HG02970 (cell line): ENCODE results near the gene DNAJB5.
"Not testable (repeated sequence)": the region's sequence is repeated elsewhere in the genome, so short reads cannot be mapped to it uniquely, and the experiment has no call there.

ENCODE experiments used
- ATAC-seq: cut with Tn5 transposase; IDR thresholded peaks from one replicate; pipeline ENCODE4 v1.9.1; 2021; ENCODE audit warnings: mild to moderate bottlenecking, moderate library complexity, moderate number of reproducible peaks; ENCODE audit not compliant: unreplicated experiment, low FRiP score

DNAJB5 gene

GRCh38 chr9:34998266-34998665 lies 8.7 kb downstream of the DNAJB5 start:
- no peak for ATAC-seq

DNA sequence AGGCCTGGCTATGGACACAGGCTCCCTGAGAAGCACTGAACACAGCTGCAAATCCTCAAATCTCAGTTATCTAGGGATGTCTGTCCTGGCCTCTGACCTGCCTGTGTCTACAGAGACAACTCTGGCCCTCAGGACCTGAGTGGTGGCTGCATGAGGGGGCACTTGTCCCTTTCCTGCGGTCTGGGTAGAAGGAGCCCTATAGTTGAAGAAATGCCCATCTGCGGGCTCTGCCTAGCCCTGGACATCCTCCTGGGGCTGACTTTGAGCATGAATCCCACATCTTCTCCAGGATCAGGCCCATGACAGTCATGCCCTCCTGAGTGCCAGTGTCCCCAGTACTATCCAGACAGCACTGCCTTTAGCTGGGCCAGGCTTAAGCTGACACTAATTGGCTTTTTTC lies 10.0 kb downstream of the DNAJB5 start:
- ATAC-seq: no peak

DNA sequence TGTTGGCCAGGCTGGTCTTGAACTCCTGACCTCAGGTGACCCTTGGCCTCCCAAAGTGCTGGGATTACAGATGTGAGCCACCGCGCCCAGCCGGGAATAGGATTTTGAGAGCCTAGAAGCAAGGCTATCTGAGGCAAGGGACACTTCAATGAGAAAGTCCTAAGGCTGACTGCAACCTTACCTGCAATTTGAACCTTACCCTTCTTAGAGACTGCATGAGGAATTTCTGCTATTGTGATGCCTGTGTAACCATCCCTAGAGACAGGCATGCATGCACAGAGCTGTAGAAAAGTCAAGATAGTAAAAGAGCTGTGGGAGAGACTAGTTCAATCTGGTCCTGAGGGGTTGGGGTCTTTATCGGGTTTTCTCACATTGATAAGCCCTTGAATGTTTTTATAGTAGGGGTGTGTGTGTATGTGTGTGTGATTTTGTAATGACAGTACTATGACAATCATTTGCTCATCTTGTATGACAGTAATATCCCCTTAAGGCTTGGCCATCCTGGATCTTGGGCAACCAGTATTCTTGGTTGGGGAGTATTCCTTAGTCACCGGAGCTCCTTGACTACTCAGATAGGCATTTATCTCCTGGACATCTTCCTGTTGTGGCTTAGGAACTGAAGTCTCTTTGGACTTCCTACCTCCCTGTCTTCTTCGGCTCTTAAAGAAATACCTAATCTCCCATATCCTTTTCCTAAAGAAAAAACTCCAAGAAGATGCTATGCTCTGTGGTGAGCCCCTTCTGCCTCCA lies 11.2 kb downstream of the DNAJB5 start:
- no peak for ATAC-seq

DNA sequence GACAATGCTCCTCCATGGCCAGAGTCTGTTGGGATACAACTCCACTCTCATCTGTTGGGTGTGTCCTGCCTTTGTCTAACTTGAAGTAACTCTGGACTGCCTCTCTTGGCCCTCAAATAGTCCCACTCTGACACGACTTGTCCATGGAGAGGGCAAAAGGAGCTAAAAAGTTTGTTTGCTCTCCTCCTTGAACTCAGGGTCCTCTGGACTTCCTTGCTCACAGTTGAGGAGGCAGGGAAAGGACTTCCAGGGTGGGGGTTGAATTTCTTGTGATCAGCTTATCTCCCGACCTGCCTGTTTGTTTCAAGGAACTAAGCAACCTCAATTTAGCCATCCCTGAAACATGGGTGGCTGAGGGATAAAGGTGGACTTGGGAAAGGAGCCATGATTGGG lies 11.7 kb downstream of the DNAJB5 start:
- ATAC-seq: no peak

GRCh38 chr9:35001803-35002502 lies 12.4 kb downstream of the DNAJB5 start:
- no peak for ATAC-seq

GRCh38 chr9:35002623-35003022 lies 13.1 kb downstream of the DNAJB5 start:
- ATAC-seq: no peak

GRCh38 chr9:35004299-35004698 lies 14.8 kb downstream of the DNAJB5 start:
- not testable (repeated sequence) for ATAC-seq

DNA sequence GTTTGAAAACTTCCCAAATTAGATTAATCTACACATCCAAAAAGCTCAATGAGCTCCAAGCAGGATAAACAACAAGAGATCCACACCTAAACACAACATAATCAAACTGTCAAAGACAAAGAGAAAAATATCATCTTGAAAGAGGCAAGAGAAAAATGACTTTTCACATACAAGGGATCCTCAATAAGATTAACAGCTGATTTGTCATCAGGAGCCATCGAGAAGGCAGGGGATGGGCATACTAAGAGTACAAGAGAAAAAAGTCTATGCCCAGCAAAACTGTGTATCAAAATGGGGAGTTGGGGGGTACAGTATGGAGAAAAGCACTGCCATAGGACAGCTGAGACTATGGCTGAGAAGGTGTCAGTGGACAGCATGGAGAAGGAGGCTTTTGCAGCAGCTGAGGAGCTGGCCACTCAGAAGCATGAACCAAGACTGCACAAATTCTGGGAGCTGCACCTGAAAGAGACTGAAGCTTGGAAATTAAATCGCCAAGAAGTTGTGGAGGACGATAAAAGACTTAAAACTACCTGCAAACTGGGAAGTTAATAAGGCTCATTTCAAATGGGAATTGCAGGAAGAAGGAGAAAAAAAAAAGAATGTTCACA lies 20.9 kb downstream of the DNAJB5 start:
- no peak for ATAC-seq

DNA sequence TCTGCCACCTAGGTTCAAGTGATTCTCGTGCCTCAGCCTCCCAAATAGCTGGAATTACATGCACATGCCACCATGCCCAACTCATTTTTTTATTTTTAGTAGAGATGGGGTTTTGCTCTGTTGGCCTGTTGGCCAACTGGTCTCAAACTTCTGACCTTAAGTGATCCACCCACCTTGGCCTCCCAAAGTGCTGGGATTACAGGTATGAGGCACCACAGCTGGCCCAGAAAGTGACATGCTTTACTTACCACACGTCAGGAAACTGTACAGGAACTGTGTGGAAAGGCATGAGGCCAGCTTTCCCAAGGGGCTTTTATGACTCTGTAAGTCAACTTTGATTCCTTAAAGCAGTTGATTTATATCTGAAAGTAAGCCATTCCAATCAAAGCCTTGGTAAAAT lies 25.0 kb downstream of the DNAJB5 start:
- no peak for ATAC-seq

DNA sequence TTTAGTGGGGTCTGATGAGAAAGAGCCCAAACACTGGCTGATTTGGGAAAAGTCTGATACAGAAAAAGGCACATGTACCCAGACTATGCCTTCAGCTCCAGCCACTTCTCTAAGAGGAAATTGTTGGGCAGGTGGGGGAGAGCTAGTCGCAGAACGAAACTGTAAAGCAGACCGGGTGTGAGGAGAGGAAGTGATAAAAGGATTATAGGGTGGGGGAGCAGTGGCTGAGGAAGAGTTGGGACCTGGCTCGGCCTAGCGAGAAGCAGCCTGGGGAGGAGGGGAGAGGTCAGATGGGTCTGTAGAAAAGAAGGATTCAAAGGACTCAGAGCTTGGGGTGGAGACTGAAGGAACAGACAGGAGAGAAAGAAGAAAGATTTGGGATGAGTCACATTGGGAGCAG lies 33.9 kb downstream of the DNAJB5 start:
- not testable (repeated sequence) for ATAC-seq

DNA sequence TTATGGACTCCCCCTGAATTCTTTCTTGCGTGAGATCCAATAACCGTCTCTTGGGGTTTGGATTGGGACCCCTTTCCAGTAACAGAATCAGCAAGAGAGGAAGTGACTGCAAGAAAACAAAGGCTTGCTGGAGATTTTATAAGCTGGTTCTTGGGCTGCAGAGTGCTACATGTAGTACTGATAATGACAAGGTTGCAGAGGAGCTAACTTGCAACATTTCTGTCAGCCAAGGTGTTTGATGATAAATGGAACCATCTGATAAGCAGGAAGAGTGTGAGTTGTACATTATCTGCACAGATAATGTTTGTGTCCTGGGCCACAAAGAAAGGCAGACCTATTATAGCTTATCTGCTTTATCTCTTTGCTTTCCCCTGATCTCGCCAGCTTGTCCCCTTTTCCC lies 37.1 kb downstream of the DNAJB5 start:
- ATAC-seq: no peak

DNA sequence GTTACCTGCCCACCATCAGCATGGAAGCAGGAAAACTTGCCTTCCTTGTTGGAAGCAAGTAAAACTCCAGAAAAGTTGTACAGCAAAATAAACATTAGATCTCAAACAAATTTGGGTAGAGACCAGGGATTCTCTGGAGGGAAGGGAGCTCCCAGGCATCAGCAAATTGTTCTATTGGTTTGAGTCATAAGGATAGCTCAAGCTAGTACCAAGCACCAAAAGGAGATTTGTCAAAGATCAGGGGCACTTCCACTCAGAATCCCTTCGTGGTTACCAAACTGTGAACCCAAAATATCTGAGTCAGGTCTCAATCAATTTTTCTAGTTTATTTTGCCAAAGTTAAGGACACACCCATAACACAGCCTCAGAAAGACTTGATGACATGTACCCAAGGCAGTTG lies 37.8 kb downstream of the DNAJB5 start:
- no peak for ATAC-seq

GRCh38 chr9:35027860-35028259 lies 38.3 kb downstream of the DNAJB5 start:
- no peak for ATAC-seq

GRCh38 chr9:35028341-35028740 lies 38.8 kb downstream of the DNAJB5 start:
- ATAC-seq: no peak

GRCh38 chr9:35029241-35029640 lies 39.7 kb downstream of the DNAJB5 start:
- no peak for ATAC-seq

GRCh38 chr9:35029852-35030251 lies 40.3 kb downstream of the DNAJB5 start:
- no peak for ATAC-seq

- ATAC-seq: no peak
These were observed 43.6 kb downstream of the DNAJB5 start for GRCh38 chr9:35033101-35033500.

- ATAC-seq: no peak
These were observed 46.5 kb downstream of the DNAJB5 start for GRCh38 chr9:35035851-35036701.

DNA sequence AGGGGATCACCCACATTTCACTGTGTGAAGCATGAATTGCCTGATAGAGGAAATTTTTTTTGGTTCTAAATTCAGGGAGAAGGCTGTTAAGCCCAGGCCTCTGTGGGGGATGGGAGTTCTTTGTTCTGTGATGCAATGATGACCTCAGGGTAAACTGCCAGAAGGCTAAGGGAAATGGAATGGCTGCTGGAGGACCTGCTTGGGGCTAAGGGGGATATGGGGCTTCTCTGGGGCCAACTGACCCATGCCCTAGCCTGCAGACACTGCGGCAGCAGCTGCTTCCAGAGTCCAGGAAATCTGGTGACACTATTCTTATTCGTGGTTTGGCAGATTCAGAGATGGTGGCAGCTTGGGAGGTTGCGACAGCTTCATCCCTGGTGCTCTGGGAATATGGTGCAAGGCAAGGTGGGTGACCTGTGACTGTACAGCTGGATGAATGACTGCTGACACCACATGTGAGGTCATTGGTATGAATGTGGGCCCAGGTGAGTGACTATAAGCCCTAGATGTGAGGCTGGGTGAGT lies 52.6 kb downstream of the DNAJB5 start:
- no peak for ATAC-seq

GRCh38 chr9:35042891-35043545 lies 53.5 kb downstream of the DNAJB5 start:
- ATAC-seq: no peak
